K562 (cell line): Measurements from ENCODE around the gene PPM1N. TPM values are rescaled to one million over a fixed set of nuclear protein-coding genes. Genes with fewer than 3 reads are reported as not detected.

Source experiments
- ATAC-seq: fragments of 200-7000 bp; cut with Tn5 transposase; 3 replicates; pipeline ENCODE4 v1.9.1; 2020; ENCODE audit warnings: moderate library complexity
- BruUV-seq: library from RNA; stranded (reverse); fragments of 400-500 nt; replicated peaks from 2 replicates; lab custom pipeline; 2021; lab: Mats Ljungman, UMichigan
- CTCF ChIA-PET: fragments of 300-600 bp; formaldehyde crosslinking; extraction: SDS; loops from one replicate; lab custom pipeline; 2021; ENCODE audit warnings: low intra/inter-chr PET ratio; lab: Yijun Ruan, JAX
- POLR2A ChIA-PET: fragments of 300-600, 350-650 bp; sonication (Branson Sonifier 250); formaldehyde crosslinking; extraction: SDS; loops from one replicate; lab custom pipeline; 2021; ENCODE audit warnings: antibody characterized with exemption, inconsistent platforms; lab: Yijun Ruan, JAX
- DNase-seq, 4 experiments: peaks; one replicate each; pipeline versions ENCODE4 v3.0.0 to v3.0.0-alpha.2; 2011 to 2018; ENCODE audit warnings: low spot score in 3 of 4, mixed read lengths in 3 of 4; ENCODE audit errors: extremely low read depth in 1 of 4
- FAIRE-seq: peaks from 2 replicates; lab custom pipeline; 2011; peaks lifted over from hg19 to GRCh38; lab: Jason Lieb, UNC
- H2AFZ ChIP-seq: 2 replicates; pipeline ENCODE4 v1.6.0; 2011; ENCODE audit warnings: low read depth, low read length, control low read depth, inconsistent platforms
- H3K27ac ChIP-seq: fragments of 200-600 bp; 3 replicates; pipeline ENCODE4 v1.8.0; 2011; ENCODE audit warnings: low read depth, mild to moderate bottlenecking, control low read depth, inconsistent platforms, low read length, moderate library complexity, mixed read lengths; ENCODE audit errors: extremely low read depth
- H3K27me3 ChIP-seq, 2 experiments: fragments of 300-600 bp in 1 of 2; 2 replicates in 1 of 2; 3 replicates in 1 of 2; pipeline versions ENCODE4 v1.6.0 to v1.8.0; 2011; ENCODE audit warnings: inconsistent platforms in 2 of 2, low read length in 2 of 2, mild to moderate bottlenecking in 1 of 2, mixed read lengths in 1 of 2, moderate library complexity in 1 of 2; ENCODE audit not compliant: control insufficient read depth in 2 of 2, insufficient read depth in 2 of 2
- H3K36me3 ChIP-seq: fragments of 300-600 bp; 3 replicates; pipeline ENCODE4 v1.8.0; 2011; ENCODE audit warnings: mild to moderate bottlenecking, low read length, inconsistent platforms; ENCODE audit not compliant: control insufficient read depth, insufficient read depth
- H3K4me1 ChIP-seq, 2 experiments: fragments of 200-600 bp in 1 of 2; replicated peaks in 1 of 2; 2 replicates in 1 of 2; 3 replicates in 1 of 2; pipeline versions ENCODE4 v1.5.1 to v1.8.0; 2011; ENCODE audit warnings: inconsistent platforms in 2 of 2, low read length in 2 of 2, mild to moderate bottlenecking in 1 of 2, mixed read lengths in 1 of 2, moderate library complexity in 1 of 2; ENCODE audit not compliant: control insufficient read depth in 2 of 2, insufficient read depth in 2 of 2
- H3K4me2 ChIP-seq: 2 replicates; pipeline ENCODE4 v1.6.1; 2011; ENCODE audit warnings: low read length, control low read depth, inconsistent platforms, mixed read lengths; ENCODE audit not compliant: insufficient read depth
- H3K4me3 ChIP-seq: fragments of 200-600 bp; sonication (generic), shearing (Covaris generic); 2 replicates; pipeline ENCODE4 v1.5.1; 2016; ENCODE audit warnings: control low read depth, inconsistent platforms
- H3K79me2 ChIP-seq: fragments of 200-600 bp; 3 replicates; pipeline ENCODE4 v1.8.0; 2011; ENCODE audit warnings: low read length, inconsistent platforms; ENCODE audit not compliant: control insufficient read depth, insufficient read depth
- H3K9ac ChIP-seq, 2 experiments: 2 replicates each; pipeline versions ENCODE4 v1.6.0 to v1.6.1; 2011; ENCODE audit warnings: low read depth in 2 of 2, low read length in 2 of 2, control low read depth in 1 of 2, inconsistent platforms in 1 of 2, mild to moderate bottlenecking in 1 of 2, mixed read lengths in 1 of 2; ENCODE audit not compliant: insufficient read depth in 1 of 2
- H3K9me1 ChIP-seq: one replicate; pipeline ENCODE4 v1.6.0; 2011; ENCODE audit warnings: inconsistent platforms, mild to moderate bottlenecking, low read length, moderate library complexity; ENCODE audit not compliant: control insufficient read depth, insufficient read depth
- H3K9me3 ChIP-seq: replicated peaks from 2 replicates; pipeline ENCODE4 v1.5.1; 2011; ENCODE audit warnings: low read depth, low read length, inconsistent platforms; ENCODE audit not compliant: control insufficient read depth, insufficient read depth
- H4K20me1 ChIP-seq: replicated peaks from 2 replicates; pipeline ENCODE4 v1.6.1; 2011; ENCODE audit warnings: low read length, inconsistent platforms, mixed read lengths; ENCODE audit not compliant: control insufficient read depth, insufficient read depth
- FOXA3 ChIP-seq, 2 experiments: fragments of 450-650 bp in 1 of 2; sonication (generic) in 1 of 2; formaldehyde crosslinking; IDR thresholded peaks in 1 of 2; conservative IDR thresholded peaks in 1 of 2; 2 replicates each; pipeline versions ENCODE4 v1.4.0 to v1.8.0; 2020 to 2022; ENCODE audit warnings: mild to moderate bottlenecking in 2 of 2, missing genetic modification reagents in 1 of 2
- FOXM1 ChIP-seq, 2 experiments: fragments of 450-650 bp in 1 of 2; sonication (generic) in 1 of 2; formaldehyde crosslinking in 1 of 2; IDR thresholded peaks; 2 replicates each; pipeline versions ENCODE4 v1.6.1 to v1.9.0; 2017 to 2022; ENCODE audit warnings: low read depth in 2 of 2, mild to moderate bottlenecking in 2 of 2, missing genetic modification reagents in 1 of 2, moderate library complexity in 1 of 2
- KDM1A ChIP-seq, 2 experiments: fragments of 450-650 bp; IDR thresholded peaks; 2 replicates each; pipeline ENCODE4 v1.6.1; 2016; ENCODE audit warnings: mild to moderate bottlenecking in 2 of 2
- OTX1 ChIP-seq: fragments of 450-650 bp; formaldehyde crosslinking; IDR thresholded peaks from 2 replicates; pipeline ENCODE4 v1.4.0; 2022; ENCODE audit warnings: mild to moderate bottlenecking
- RBFOX2 ChIP-seq: fragments of 200-400 bp; formaldehyde crosslinking; IDR thresholded peaks from 2 replicates; pipeline ENCODE4 v1.6.1; 2017; ENCODE audit warnings: low read depth, mild to moderate bottlenecking, low read length, moderate library complexity
- TOE1 ChIP-seq, 2 experiments: fragments of 450-650 bp in 1 of 2; sonication (generic) in 1 of 2; formaldehyde crosslinking in 1 of 2; IDR thresholded peaks; 2 replicates each; pipeline versions ENCODE4 v1.7.1 to v1.8.0; 2016 to 2022; ENCODE audit warnings: borderline replicate concordance in 2 of 2, mild to moderate bottlenecking in 2 of 2, antibody characterized with exemption in 1 of 2, inconsistent platforms in 1 of 2, low read depth in 1 of 2, missing genetic modification reagents in 1 of 2, moderate library complexity in 1 of 2
- ZC3H4 ChIP-seq: sonication (generic); formaldehyde crosslinking; IDR thresholded peaks from 2 replicates; pipeline ENCODE4 v1.9.0; 2021; ENCODE audit warnings: missing genetic modification reagents, borderline replicate concordance
- ZNF444 ChIP-seq: fragments of 250-450 bp; sonication (Bioruptor Pico); IDR thresholded peaks from 2 replicates; pipeline ENCODE4 v1.4.0; 2020; ENCODE audit warnings: mild to moderate bottlenecking, moderate library complexity
- WGBS: fragments of 100-300 bp; shearing (Covaris generic); methylation state at CpG from one replicate; pipeline ENCODE4 v1.1.6; 2016; ENCODE audit warnings: low coverage, mixed read lengths; ENCODE audit not compliant: insufficient coverage; ENCODE audit errors: missing lambda C conversion rate; 5-methylcytosine and 5-hydroxymethylcytosine counted together
- in situ Hi-C: fragments of 300-500 bp; cut with MboI; formaldehyde crosslinking; loops from 4 replicates; pipeline ENCODE4 v1.15.0; 2018; ENCODE audit warnings: inconsistent platforms, mixed read lengths
- intact Hi-C: fragments of 100-400 bp; cut with micrococcal nuclease; formaldehyde crosslinking; loops from 2 replicates; pipeline ENCODE4 v1.14.2; 2022
- polyA plus RNA-seq, 8 experiments: library from polyadenylated mRNA; depleted of rRNA in 4 of 8; stranded (reverse) in 5 of 8; unstranded in 3 of 8; fragments of >200 nt; fragmentation: Nextera tagmentation in 2 of 8; fragmentation: Illumina TruSeq in 1 of 8; extraction: Ambion mirVana in 2 of 8; extraction: Trizol in 1 of 8; gene quantifications; 2 replicates each; pipeline versions ENCODE4 v1.2.1 to v1.2.3, GENCODE V29; 2011 to 2014; ENCODE audit warnings: inconsistent platforms in 1 of 8, missing spikeins in 1 of 8
- total RNA-seq, 7 experiments: library from RNA; depleted of rRNA in 6 of 7; stranded (reverse); fragments of >200 nt in 6 of 7; fragmentation: Illumina TruSeq in 2 of 7; extraction: Trizol in 2 of 7; gene quantifications; 2 replicates each; pipeline versions ENCODE4 v1.2.1 to v1.2.3, GENCODE V29; 2011 to 2021; ENCODE audit warnings: low replicate concordance in 1 of 7
- TF ChIP-seq, protein P1 (sequence below): conservative IDR thresholded peaks from 2 replicates; pipeline ENCODE4 v1.6.1; 2011; ENCODE audit warnings: low read depth, mild to moderate bottlenecking, low read length; ENCODE audit not compliant: control insufficient read depth
- TF ChIP-seq, protein P2 (sequence below), 2 experiments: IDR thresholded peaks; 2 replicates each; pipeline ENCODE4 v1.6.1; 2012; ENCODE audit warnings: improper control_type of control experiment in 2 of 2, low read depth in 2 of 2, low read length in 2 of 2, borderline replicate concordance in 1 of 2

The PPM1N gene
- total and polyA plus RNA-seq, 9 of the 15 experiments (the other 6 are each of a cell fraction or from before 2014, with no cell fraction given): 4.5 to 15.6 (median 8.7) TPM

DNA sequence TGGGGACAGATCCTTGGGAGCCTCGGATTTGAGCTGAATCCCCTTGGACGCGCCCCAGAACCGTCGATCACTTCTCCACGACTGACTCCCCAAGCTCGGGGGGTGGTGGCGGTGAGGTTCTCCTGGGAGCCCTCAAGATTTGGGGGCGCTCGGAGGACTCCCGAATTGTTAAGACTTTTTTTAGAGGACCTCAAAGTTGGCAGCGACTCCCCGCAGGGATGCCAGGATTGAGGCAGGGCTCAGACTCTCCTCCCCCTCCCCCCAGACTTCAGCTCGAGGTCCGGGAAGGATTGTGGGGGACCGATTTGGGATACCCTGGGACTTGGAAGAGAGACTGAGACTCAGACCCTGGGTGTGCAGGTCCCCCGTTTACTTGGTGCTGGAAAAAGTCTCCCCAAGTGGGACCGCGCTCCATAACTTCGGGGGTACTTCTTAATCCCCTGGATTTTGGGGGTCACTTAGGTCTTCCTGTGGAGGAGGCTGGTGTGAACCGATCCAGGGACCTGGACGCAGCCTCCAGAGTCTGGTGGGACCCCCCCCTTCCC, 9.7 kb downstream of the PPM1N start:
- H3K27ac ChIP-seq: peak overlapping the region; percentile 98
- H4K20me1 ChIP-seq: no peaks in the 10 kb centered on the region
- H3K36me3 ChIP-seq: peaks cover 32% of the 10 kb centered on the region; the same call in 2 of the 3 replicates
- 2% methylated on average over 19 of the region's 22 CpGs for WGBS
- ATAC-seq: no peak
- ChIA-PET POLR2A (interaction anchor here (0.6 to 1.6 kb wide), 4 partner anchors 18 to 337 kb away, joined by 3 to 5 read pairs (median 4); partner anchors contain the start of gene TRAPPC6A), CTCF (no interaction called here)
- no peaks in the 10 kb centered on the region for H3K9me1 ChIP-seq
- H2AFZ ChIP-seq: no peak overlapping the region
- no peak for FAIRE-seq
- TF ChIP-seq RBFOX2 (peak; percentile 59), ZC3H4 (0 out of 2 replicates have a peak, but pooled peaks have one; percentile 67), FOXA3 (CRISPR knock-in tag; conservative IDR thresholded peaks at IDR 0.05 in 1 of 2, IDR thresholded peaks at IDR 0.05 in 1 of 2) (0 out of 4 replicates have a peak, but pooled peaks of 1 of the 2 experiments have one; percentile 21), FOXM1 (IDR thresholded peaks at IDR 0.05; ENCODE audit: low read depth) (no peak), FOXM1 (CRISPR knock-in tag; IDR thresholded peaks at IDR 0.05; ENCODE audit: low read depth) (0 out of 2 replicates have a peak, but pooled peaks have one; percentile 22), ZNF444 (CRISPR knock-in tag) (peak; percentile 41; the same call in 1 of the 2 replicates), KDM1A (IDR thresholded peaks at IDR 0.05) (peak in 1 of 2 experiments; percentile 66; a peak in 2 of 4 replicates), OTX1 (no peak), TOE1 (IDR thresholded peaks at IDR 0.05; ENCODE audit: borderline replicate concordance) (0 out of 2 replicates have a peak, but pooled peaks have one; percentile 20), TOE1 (CRISPR knock-in tag; IDR thresholded peaks at IDR 0.05; ENCODE audit: borderline replicate concordance, low read depth) (no peak)
- TF ChIP-seq, protein P1, sequence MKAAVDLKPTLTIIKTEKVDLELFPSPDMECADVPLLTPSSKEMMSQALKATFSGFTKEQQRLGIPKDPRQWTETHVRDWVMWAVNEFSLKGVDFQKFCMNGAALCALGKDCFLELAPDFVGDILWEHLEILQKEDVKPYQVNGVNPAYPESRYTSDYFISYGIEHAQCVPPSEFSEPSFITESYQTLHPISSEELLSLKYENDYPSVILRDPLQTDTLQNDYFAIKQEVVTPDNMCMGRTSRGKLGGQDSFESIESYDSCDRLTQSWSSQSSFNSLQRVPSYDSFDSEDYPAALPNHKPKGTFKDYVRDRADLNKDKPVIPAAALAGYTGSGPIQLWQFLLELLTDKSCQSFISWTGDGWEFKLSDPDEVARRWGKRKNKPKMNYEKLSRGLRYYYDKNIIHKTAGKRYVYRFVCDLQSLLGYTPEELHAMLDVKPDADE: no peak; the same call in 1 of the 2 replicates
- TF ChIP-seq, protein P2, sequence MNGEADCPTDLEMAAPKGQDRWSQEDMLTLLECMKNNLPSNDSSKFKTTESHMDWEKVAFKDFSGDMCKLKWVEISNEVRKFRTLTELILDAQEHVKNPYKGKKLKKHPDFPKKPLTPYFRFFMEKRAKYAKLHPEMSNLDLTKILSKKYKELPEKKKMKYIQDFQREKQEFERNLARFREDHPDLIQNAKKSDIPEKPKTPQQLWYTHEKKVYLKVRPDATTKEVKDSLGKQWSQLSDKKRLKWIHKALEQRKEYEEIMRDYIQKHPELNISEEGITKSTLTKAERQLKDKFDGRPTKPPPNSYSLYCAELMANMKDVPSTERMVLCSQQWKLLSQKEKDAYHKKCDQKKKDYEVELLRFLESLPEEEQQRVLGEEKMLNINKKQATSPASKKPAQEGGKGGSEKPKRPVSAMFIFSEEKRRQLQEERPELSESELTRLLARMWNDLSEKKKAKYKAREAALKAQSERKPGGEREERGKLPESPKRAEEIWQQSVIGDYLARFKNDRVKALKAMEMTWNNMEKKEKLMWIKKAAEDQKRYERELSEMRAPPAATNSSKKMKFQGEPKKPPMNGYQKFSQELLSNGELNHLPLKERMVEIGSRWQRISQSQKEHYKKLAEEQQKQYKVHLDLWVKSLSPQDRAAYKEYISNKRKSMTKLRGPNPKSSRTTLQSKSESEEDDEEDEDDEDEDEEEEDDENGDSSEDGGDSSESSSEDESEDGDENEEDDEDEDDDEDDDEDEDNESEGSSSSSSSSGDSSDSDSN (IDR thresholded peaks at IDR 0.05; ENCODE audit: borderline replicate concordance in 1 of 2, low read depth in 2 of 2, low read length in 2 of 2): 0 out of 4 replicates have a peak, but pooled peaks of 1 of the 2 experiments have one; percentile 9
- DNase-seq: peak in 2 of 4 experiments; percentile 28 to 31
- BruUV-seq: TSS peak; percentile 51
- H3K27me3 ChIP-seq: no peaks in the 10 kb centered on the region
- intact Hi-C loops: loop anchor here (5.0 kb wide), 1 partner anchor 134 kb away; no protein-coding TSS in a partner anchor
- H3K4me1 ChIP-seq: peaks cover 30 to 45% of the 10 kb centered on the region in 2 experiments
- in situ Hi-C loops: no loop called here
- H3K79me2 ChIP-seq: peaks cover 66% of the 10 kb centered on the region
- peak overlapping the region; percentile 97 for H3K4me2 ChIP-seq
- no peaks in the 10 kb centered on the region for H3K9me3 ChIP-seq
- H3K9ac ChIP-seq: peak overlapping the region; percentile 95 to 97
- H3K4me3 ChIP-seq: peak overlapping the region; percentile 99
